ENCODE measurements around the gene CFAP107. TPM values are rescaled to one million over a fixed set of nuclear protein-coding genes. Genes with fewer than 3 reads are reported as not detected.

The CFAP107 gene, protein sequence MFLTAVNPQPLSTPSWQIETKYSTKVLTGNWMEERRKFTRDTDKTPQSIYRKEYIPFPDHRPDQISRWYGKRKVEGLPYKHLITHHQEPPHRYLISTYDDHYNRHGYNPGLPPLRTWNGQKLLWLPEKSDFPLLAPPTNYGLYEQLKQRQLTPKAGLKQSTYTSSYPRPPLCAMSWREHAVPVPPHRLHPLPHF
- not detected in 2 replicates for total RNA-seq

GRCh38 chr1:12745992-12746323 is at the start of gene CFAP107:
CFAP107 (plus strand) TSS chr1:12746200; CDS start chr1:12746431, 231 bp downstream.

GRCh38 chr1:12715896-12716437 is 30.0 kb upstream of the CFAP107 start, which contains the start of gene AADACL3:
AADACL3 (plus strand) TSS chr1:12716110; CDS start chr1:12716177, 67 bp downstream.

DNA sequence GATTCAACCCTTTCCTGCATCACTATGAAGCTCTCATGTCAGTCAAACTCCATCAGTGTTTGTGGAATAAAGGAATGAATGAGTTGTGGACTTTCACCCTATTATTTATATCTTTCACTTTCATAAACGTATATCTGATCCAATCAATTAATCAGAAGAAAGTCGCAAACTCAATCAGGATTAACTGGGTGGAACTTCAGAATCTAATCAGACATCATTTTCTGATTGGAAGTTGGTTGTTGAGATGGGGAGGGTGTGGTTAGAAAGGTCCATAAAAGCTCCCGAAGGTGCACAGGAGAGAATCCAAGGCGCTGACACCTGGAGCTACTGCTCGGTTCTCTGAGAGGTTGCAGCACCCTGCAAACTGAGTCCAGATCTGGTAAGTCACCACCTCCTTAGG is 27.4 kb downstream of the CFAP107 start, which contains the start of gene PRAMEF12:
PRAMEF12 (plus strand) TSS at position 301 of the 400 bp plus-strand sequence. CDS start 1,130 bp downstream, outside the sequence.

DNA sequence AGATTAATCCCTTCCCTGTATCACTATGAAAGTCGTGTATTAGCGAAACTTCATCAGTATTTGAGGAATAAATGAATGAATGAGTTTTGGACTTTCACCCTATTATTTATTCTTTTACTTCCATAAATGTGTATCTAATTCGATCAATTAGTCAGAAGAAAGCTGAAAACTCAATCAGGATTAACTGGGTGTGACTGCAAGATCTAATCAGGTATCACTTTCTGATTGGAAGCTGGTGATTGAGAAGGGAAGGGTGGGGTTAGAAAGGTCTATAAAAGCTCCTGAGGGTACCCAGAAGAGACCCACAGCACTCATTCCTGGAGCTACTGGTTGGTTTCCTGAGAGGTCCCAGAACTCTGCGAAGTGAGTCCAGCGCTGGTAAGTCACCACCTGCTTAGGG is 45.1 kb downstream of the CFAP107 start, which contains the start of gene PRAMEF1:
PRAMEF1 (plus strand) TSS at position 301 of the 400 bp plus-strand sequence. CDS start 1,831 bp downstream, outside the sequence.

Other genes with a start within 250 kb of the CFAP107 start
- 310 and 918 TPM in 2 replicates for gene DHRS3, start 128.0 kb upstream of the CFAP107 start, total RNA-seq
- under 0.01 and 0.83 TPM in 2 replicates for gene AADACL4, start 102.1 kb upstream of the CFAP107 start, total RNA-seq
- not detected in 2 replicates for gene AADACL3, start 30.1 kb upstream of the CFAP107 start, total RNA-seq
- not detected in 2 replicates for gene PRAMEF12, start 27.5 kb downstream of the CFAP107 start, total RNA-seq
- gene PRAMEF1, start 45.2 kb downstream of the CFAP107 start, total RNA-seq: not detected in 2 replicates
- gene PRAMEF11, start 85.2 kb downstream of the CFAP107 start, total RNA-seq: not detected in 2 replicates
- gene HNRNPCL1, start 102.5 kb downstream of the CFAP107 start, total RNA-seq: not detected in 2 replicates
- not detected in 2 replicates for gene PRAMEF2, start 110.9 kb downstream of the CFAP107 start, total RNA-seq
- gene PRAMEF4, start 140.0 kb downstream of the CFAP107 start, total RNA-seq: not detected in 2 replicates
- not detected in 2 replicates for gene PRAMEF10, start 152.1 kb downstream of the CFAP107 start, total RNA-seq
- not detected in 2 replicates for gene PRAMEF7, start 170.4 kb downstream of the CFAP107 start, total RNA-seq
- not detected in 2 replicates for gene PRAMEF6, start 201.4 kb downstream of the CFAP107 start, total RNA-seq